Measurements from ENCODE around the gene TRIOBP. TPM values are rescaled to one million over a fixed set of nuclear protein-coding genes. Genes with fewer than 3 reads are reported as not detected.
"Not testable (repeated sequence)": the region's sequence is repeated elsewhere in the genome, so short reads cannot be mapped to it uniquely, and the experiment has no call there.

TRIOBP gene
- total and polyA plus RNA-seq, 2 donors (not counting 1 experiment from before 2014, with no cell fraction given) = 32.9 to 131 TPM

- H3K9me3 ChIP-seq (ENCODE audit: control insufficient read depth, insufficient read depth, low read depth, low read length) = no peaks in the 10 kb centered on the region
- H3K4me3 ChIP-seq (replicated peaks in 1 of 4; ENCODE audit: control extremely low read depth in 1 of 4, insufficient read depth in 1 of 4, low read depth in 3 of 4, low read length in 4 of 4) = no peak overlapping the region
- H3K27ac ChIP-seq (ENCODE audit: insufficient read depth, low read length) = no peak overlapping the region
- H3K4me2 ChIP-seq (ENCODE audit: extremely low read depth, insufficient read depth, low read length) = no peak overlapping the region
- TF ChIP-seq EZH2 (IDR thresholded peaks at IDR 0.05; ENCODE audit: low read length, missing control alignments) = no peak
- TF ChIP-seq, protein P1, sequence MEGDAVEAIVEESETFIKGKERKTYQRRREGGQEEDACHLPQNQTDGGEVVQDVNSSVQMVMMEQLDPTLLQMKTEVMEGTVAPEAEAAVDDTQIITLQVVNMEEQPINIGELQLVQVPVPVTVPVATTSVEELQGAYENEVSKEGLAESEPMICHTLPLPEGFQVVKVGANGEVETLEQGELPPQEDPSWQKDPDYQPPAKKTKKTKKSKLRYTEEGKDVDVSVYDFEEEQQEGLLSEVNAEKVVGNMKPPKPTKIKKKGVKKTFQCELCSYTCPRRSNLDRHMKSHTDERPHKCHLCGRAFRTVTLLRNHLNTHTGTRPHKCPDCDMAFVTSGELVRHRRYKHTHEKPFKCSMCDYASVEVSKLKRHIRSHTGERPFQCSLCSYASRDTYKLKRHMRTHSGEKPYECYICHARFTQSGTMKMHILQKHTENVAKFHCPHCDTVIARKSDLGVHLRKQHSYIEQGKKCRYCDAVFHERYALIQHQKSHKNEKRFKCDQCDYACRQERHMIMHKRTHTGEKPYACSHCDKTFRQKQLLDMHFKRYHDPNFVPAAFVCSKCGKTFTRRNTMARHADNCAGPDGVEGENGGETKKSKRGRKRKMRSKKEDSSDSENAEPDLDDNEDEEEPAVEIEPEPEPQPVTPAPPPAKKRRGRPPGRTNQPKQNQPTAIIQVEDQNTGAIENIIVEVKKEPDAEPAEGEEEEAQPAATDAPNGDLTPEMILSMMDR (conservative IDR thresholded peaks at IDR 0.05 in 1 of 2, IDR thresholded peaks at IDR 0.05 in 1 of 2; ENCODE audit: low read depth in 1 of 2, low read length in 2 of 2) = no peak
- H3K9ac ChIP-seq (ENCODE audit: insufficient read depth, low read length) = no peak overlapping the region
- H3K4me1 ChIP-seq (ENCODE audit: control insufficient read depth, extremely low read depth, insufficient read depth, low read length) = no peaks in the 10 kb centered on the region
- H2AFZ ChIP-seq (ENCODE audit: low read length) = no peak overlapping the region
- no peaks in the 10 kb centered on the region for H3K27me3 ChIP-seq (ENCODE audit: control insufficient read depth, insufficient read depth, low read length)
- no peaks in the 10 kb centered on the region for H3K36me3 ChIP-seq (ENCODE audit: control insufficient read depth, insufficient read depth, low read length)
- H4K20me1 ChIP-seq (ENCODE audit: control insufficient read depth, extremely low read depth, insufficient read depth, low read length) = no peaks in the 10 kb centered on the region
- no peaks in the 10 kb centered on the region for H3K79me2 ChIP-seq (ENCODE audit: control insufficient read depth, insufficient read depth, low read length)
- DNase-seq (ENCODE audit: low read depth in 2 of 2) = no peak
Measured at GRCh38 chr22:37796079-37796478, 99.2 kb downstream of the TRIOBP start.

DNA sequence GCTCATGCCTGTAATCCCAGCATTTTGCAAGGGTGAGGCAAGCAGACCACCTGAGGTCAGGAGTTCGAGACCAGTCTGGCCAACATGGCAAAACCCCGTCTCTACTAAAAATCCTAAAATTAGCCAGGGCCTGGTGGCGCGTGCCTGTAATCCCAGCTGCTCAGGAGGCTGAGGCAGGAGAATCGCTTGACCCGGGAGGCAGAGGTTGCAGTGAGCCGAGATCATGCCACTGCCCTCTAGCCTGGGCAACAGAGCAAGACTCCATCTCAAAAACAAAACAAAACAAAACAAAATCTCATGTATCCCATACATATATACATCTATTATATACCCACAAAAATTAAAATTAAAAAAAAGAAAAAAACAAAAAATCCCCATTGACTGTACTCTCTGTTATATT, 100.4 kb downstream of the TRIOBP start:
- H3K36me3 ChIP-seq (ENCODE audit: control insufficient read depth, insufficient read depth, low read length); H3K4me1 ChIP-seq (ENCODE audit: control insufficient read depth, extremely low read depth, insufficient read depth, low read length); H3K4me2 ChIP-seq (ENCODE audit: extremely low read depth, insufficient read depth, low read length); H3K4me3 ChIP-seq (replicated peaks in 1 of 4; ENCODE audit: control extremely low read depth in 1 of 4, insufficient read depth in 1 of 4, low read depth in 3 of 4, low read length in 4 of 4); H3K27ac ChIP-seq (ENCODE audit: insufficient read depth, low read length); H3K9ac ChIP-seq (ENCODE audit: insufficient read depth, low read length); H2AFZ ChIP-seq (ENCODE audit: low read length); H4K20me1 ChIP-seq (ENCODE audit: control insufficient read depth, extremely low read depth, insufficient read depth, low read length); H3K9me3 ChIP-seq (ENCODE audit: control insufficient read depth, insufficient read depth, low read depth, low read length); DNase-seq (ENCODE audit: low read depth in 2 of 2); H3K27me3 ChIP-seq (ENCODE audit: control insufficient read depth, insufficient read depth, low read length); H3K79me2 ChIP-seq (ENCODE audit: control insufficient read depth, insufficient read depth, low read length): not testable (repeated sequence)

DNA sequence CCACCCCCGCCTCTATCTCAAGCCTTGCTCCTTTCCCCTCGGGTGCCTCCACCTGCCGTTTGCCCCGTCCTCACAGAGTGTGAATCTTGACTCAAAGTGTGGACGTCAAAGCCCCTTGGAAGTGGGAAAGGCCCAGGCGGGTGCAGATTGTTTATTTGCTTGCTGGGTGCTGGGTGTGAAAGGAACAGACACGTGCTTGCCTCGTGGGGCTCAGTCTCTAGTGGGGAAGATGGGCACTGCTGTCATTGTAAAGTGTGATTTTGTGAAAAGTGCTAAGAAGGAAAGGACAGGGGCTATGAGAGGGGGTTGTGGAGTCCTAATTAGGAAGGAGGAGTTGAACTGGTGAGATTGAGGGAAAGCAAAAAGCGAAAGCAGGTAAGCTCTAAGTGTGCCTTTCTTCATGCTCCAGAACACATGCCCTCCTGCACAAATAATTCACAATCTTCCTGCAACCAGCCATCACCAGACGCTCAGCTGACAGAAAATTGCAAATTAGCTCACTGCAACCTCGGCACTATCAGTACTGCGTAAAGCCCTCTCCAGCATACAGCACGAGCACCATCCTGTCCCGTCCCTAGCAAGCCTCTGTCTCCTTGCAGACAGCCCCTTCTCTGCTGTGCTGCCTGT, 101.1 kb downstream of the TRIOBP start:
- TF ChIP-seq, protein P1 (conservative IDR thresholded peaks at IDR 0.05 in 1 of 2, IDR thresholded peaks at IDR 0.05 in 1 of 2; ENCODE audit: low read depth in 1 of 2, low read length in 2 of 2) = no peak
- no peak for TF ChIP-seq EZH2 (IDR thresholded peaks at IDR 0.05; ENCODE audit: low read length, missing control alignments)
- H3K27me3 ChIP-seq (ENCODE audit: control insufficient read depth, insufficient read depth, low read length) = no peaks in the 10 kb centered on the region
- H3K4me2 ChIP-seq (ENCODE audit: extremely low read depth, insufficient read depth, low read length) = no peak overlapping the region
- H3K4me3 ChIP-seq (replicated peaks in 1 of 4; ENCODE audit: control extremely low read depth in 1 of 4, insufficient read depth in 1 of 4, low read depth in 3 of 4, low read length in 4 of 4) = no peak overlapping the region
- no peak overlapping the region for H3K27ac ChIP-seq (ENCODE audit: insufficient read depth, low read length)
- H3K4me1 ChIP-seq (ENCODE audit: control insufficient read depth, extremely low read depth, insufficient read depth, low read length) = peaks cover 5% of the 10 kb centered on the region
- H3K36me3 ChIP-seq (ENCODE audit: control insufficient read depth, insufficient read depth, low read length) = no peaks in the 10 kb centered on the region
- no peaks in the 10 kb centered on the region for H3K79me2 ChIP-seq (ENCODE audit: control insufficient read depth, insufficient read depth, low read length)
- no peak overlapping the region for H2AFZ ChIP-seq (ENCODE audit: low read length)
- H3K9me3 ChIP-seq (ENCODE audit: control insufficient read depth, insufficient read depth, low read depth, low read length) = no peaks in the 10 kb centered on the region
- H3K9ac ChIP-seq (ENCODE audit: insufficient read depth, low read length) = no peak overlapping the region
- H4K20me1 ChIP-seq (ENCODE audit: control insufficient read depth, extremely low read depth, insufficient read depth, low read length) = no peaks in the 10 kb centered on the region
- no peak for DNase-seq (ENCODE audit: low read depth in 2 of 2)

DNA sequence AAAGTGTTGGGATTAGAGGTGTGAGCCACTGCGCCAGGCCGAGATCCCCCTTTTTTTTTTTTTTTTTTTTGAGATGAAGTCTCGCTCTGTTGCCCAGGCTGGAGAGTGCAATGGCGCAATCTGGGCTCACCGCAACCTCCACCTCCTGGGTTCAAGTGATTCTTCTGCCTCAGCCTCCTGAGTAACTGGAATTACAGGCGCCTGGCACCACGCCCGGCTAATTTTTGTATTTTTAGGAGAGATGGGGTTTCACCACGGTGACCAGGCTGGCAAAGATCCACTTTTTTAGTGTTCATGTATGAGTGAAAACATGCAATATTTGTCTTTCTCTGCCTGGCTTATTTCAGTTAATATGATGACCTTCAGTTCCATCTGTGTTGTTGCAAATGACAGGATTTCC, 103.1 kb downstream of the TRIOBP start:
- not testable (repeated sequence) for H4K20me1 ChIP-seq (ENCODE audit: control insufficient read depth, extremely low read depth, insufficient read depth, low read length); H3K27ac ChIP-seq (ENCODE audit: insufficient read depth, low read length); H3K4me3 ChIP-seq (replicated peaks in 1 of 4; ENCODE audit: control extremely low read depth in 1 of 4, insufficient read depth in 1 of 4, low read depth in 3 of 4, low read length in 4 of 4); H3K4me2 ChIP-seq (ENCODE audit: extremely low read depth, insufficient read depth, low read length); H3K27me3 ChIP-seq (ENCODE audit: control insufficient read depth, insufficient read depth, low read length); H3K4me1 ChIP-seq (ENCODE audit: control insufficient read depth, extremely low read depth, insufficient read depth, low read length); H3K9me3 ChIP-seq (ENCODE audit: control insufficient read depth, insufficient read depth, low read depth, low read length); H3K79me2 ChIP-seq (ENCODE audit: control insufficient read depth, insufficient read depth, low read length); H2AFZ ChIP-seq (ENCODE audit: low read length); DNase-seq (ENCODE audit: low read depth in 2 of 2); H3K36me3 ChIP-seq (ENCODE audit: control insufficient read depth, insufficient read depth, low read length); H3K9ac ChIP-seq (ENCODE audit: insufficient read depth, low read length)
